CD4-positive, CD25-positive, alpha-beta regulatory T cell (primary cell): ENCODE measurements around the gene FBXL7. TPM values are rescaled to one million over a fixed set of nuclear protein-coding genes. Genes with fewer than 3 reads are reported as not detected.

Experiments used
- ATAC-seq, 2 donors: fragments of 150-1000 bp; cut with Tn5 transposase; one replicate each; pipeline ENCODE4 v1.10.0; 2021; ENCODE audit warnings: low read depth in 2 of 2, moderate number of reproducible peaks in 2 of 2, moderate library complexity in 1 of 2
- DNase-seq, 3 donors: peaks; one replicate each; pipeline versions ENCODE4 v3.0.0 to v3.0.0-alpha.2; 2012 to 2022; ENCODE audit warnings: mixed read lengths in 1 of 3
- H3K27ac ChIP-seq: one replicate; pipeline ENCODE4 v1.7.0; 2013; ENCODE audit warnings: mild to moderate bottlenecking, low read length; ENCODE audit not compliant: insufficient read depth, poor library complexity, severe bottlenecking
- H3K27me3 ChIP-seq: one replicate; pipeline ENCODE4 v1.7.0; 2013; ENCODE audit warnings: low read length; ENCODE audit not compliant: control insufficient read depth, insufficient read depth
- H3K36me3 ChIP-seq: one replicate; pipeline ENCODE4 v1.7.0; 2013; ENCODE audit warnings: mild to moderate bottlenecking, low read length, moderate library complexity; ENCODE audit not compliant: control insufficient read depth, insufficient read depth
- H3K4me1 ChIP-seq: 2 replicates; pipeline ENCODE4 v1.7.0; 2013; ENCODE audit warnings: mild to moderate bottlenecking, low read length; ENCODE audit not compliant: insufficient read depth, control insufficient read depth, poor library complexity, severe bottlenecking
- H3K4me3 ChIP-seq: one replicate; pipeline ENCODE4 v1.7.0; 2013; ENCODE audit warnings: low read depth, mild to moderate bottlenecking, low read length, moderate library complexity
- H3K9me3 ChIP-seq, 2 experiments: 1 replicate in 1 of 2; 2 replicates in 1 of 2; pipeline ENCODE4 v1.7.0; 2013; ENCODE audit warnings: low read length in 2 of 2, mild to moderate bottlenecking in 1 of 2, moderate library complexity in 1 of 2; ENCODE audit not compliant: control insufficient read depth in 2 of 2
- H3K27ac Mint-ChIP-seq, 3 donors: one replicate each; pipeline ENCODE4 v1.8.0; 2020 to 2022; ENCODE audit warnings: mild to moderate bottlenecking in 3 of 3, mixed read lengths in 3 of 3, moderate library complexity in 2 of 3
- H3K27me3 Mint-ChIP-seq: one replicate; pipeline ENCODE4 v1.8.0; 2022; ENCODE audit warnings: mild to moderate bottlenecking, mixed read lengths
- H3K36me3 Mint-ChIP-seq: one replicate; pipeline ENCODE4 v1.8.0; 2020; ENCODE audit warnings: mixed read lengths
- H3K4me1 Mint-ChIP-seq, 4 donors: one replicate each; pipeline ENCODE4 v1.8.0; 2020 to 2022; ENCODE audit warnings: mixed read lengths in 4 of 4, mild to moderate bottlenecking in 1 of 4
- H3K4me3 Mint-ChIP-seq, 4 donors: one replicate each; pipeline ENCODE4 v1.8.0; 2020 to 2022; ENCODE audit warnings: mild to moderate bottlenecking in 4 of 4, mixed read lengths in 4 of 4, moderate library complexity in 3 of 4
- H3K9me3 Mint-ChIP-seq, 7 donors: one replicate each; pipeline ENCODE4 v1.8.0; 2020 to 2022; ENCODE audit warnings: mixed read lengths in 7 of 7, mild to moderate bottlenecking in 3 of 7, moderate library complexity in 2 of 7
- polyA plus RNA-seq, 4 donors: library from polyadenylated mRNA; unstranded; fragments of 300-500 nt; fragmentation: Illumina TruSeq; gene quantifications; one replicate each; pipeline ENCODE4 v1.2.3, GENCODE V29; 2021
- total RNA-seq: library from RNA; stranded (reverse); gene quantifications from one replicate; pipeline ENCODE4 v1.2.3, GENCODE V29; 2022

The FBXL7 gene
- total and polyA plus RNA-seq, 5 donors from 2014 or later: not detected

GRCh38 chr5:15737871-15738664, 238.1 kb downstream of the FBXL7 start:
- no peak overlapping the region for H3K27ac ChIP-seq
- no peaks in the 10 kb centered on the region for H3K27me3 Mint-ChIP-seq
- H3K36me3 Mint-ChIP-seq: peaks cover 5% of the 10 kb centered on the region
- no peaks in the 10 kb centered on the region for H3K36me3 ChIP-seq
- DNase-seq (no peak), ATAC-seq (no peak)
- H3K9me3 ChIP-seq: no peaks in the 10 kb centered on the region
- H3K4me1 ChIP-seq: no peaks in the 10 kb centered on the region
- no peak overlapping the region for H3K27ac Mint-ChIP-seq
- H3K9me3 Mint-ChIP-seq: peaks cover 1 to 21% (median 7%) of the 10 kb centered on the region in 7 donors
- no peak overlapping the region for H3K4me3 ChIP-seq
- H3K4me1 Mint-ChIP-seq: peaks cover 0 to 5% (median 0%) of the 10 kb centered on the region in 4 donors
- no peak overlapping the region for H3K4me3 Mint-ChIP-seq
- no peaks in the 10 kb centered on the region for H3K27me3 ChIP-seq

- Mint-ChIP-seq H3K9me3 (peaks cover 3 to 13% (median 5%) of the 10 kb centered on the region in 7 donors), H3K27me3 (no peaks in the 10 kb centered on the region)
- no peaks in the 10 kb centered on the region for H3K36me3 ChIP-seq
Measured at GRCh38 chr5:15740383-15740782, 240.4 kb downstream of the FBXL7 start.

GRCh38 chr5:15741591-15741990, 241.6 kb downstream of the FBXL7 start:
- Histone ChIP-seq H3K4me1 (no peaks in the 10 kb centered on the region), H3K9me3 (no peaks in the 10 kb centered on the region), H3K4me3 (no peak overlapping the region), H3K27me3 (no peaks in the 10 kb centered on the region), H3K36me3 (no peaks in the 10 kb centered on the region), H3K27ac (no peak overlapping the region)
- Mint-ChIP-seq H3K4me3 (no peak overlapping the region), H3K4me1 (no peaks in the 10 kb centered on the region), H3K36me3 (peaks cover 5% of the 10 kb centered on the region), H3K9me3 (peaks cover 1 to 13% (median 4%) of the 10 kb centered on the region in 7 donors), H3K27me3 (no peaks in the 10 kb centered on the region), H3K27ac (no peak overlapping the region)
- DNase-seq: no peak
- ATAC-seq: no peak

More at GRCh38 chr5:15740383-15740782, 240.4 kb downstream of the FBXL7 start:
- Histone ChIP-seq H3K4me3 (no peak overlapping the region), H3K9me3 (no peaks in the 10 kb centered on the region), H3K27ac (no peak overlapping the region), H3K4me1 (no peaks in the 10 kb centered on the region), H3K27me3 (no peaks in the 10 kb centered on the region)
- ATAC-seq (no peak), DNase-seq (no peak)
- no peaks in the 10 kb centered on the region for H3K4me1 Mint-ChIP-seq
- H3K4me3 Mint-ChIP-seq: no peak overlapping the region
- H3K27ac Mint-ChIP-seq: no peak overlapping the region
- peaks cover 5% of the 10 kb centered on the region for H3K36me3 Mint-ChIP-seq

GRCh38 chr5:15746833-15747232, 246.9 kb downstream of the FBXL7 start:
- peak overlapping the region in 1 of 4 donors; percentile 81 for H3K4me3 Mint-ChIP-seq
- H3K9me3 Mint-ChIP-seq: peaks cover 2 to 9% (median 5%) of the 10 kb centered on the region in 7 donors
- Histone ChIP-seq H3K4me1 (no peaks in the 10 kb centered on the region), H3K9me3 (no peaks in the 10 kb centered on the region), H3K27me3 (no peaks in the 10 kb centered on the region), H3K27ac (no peak overlapping the region), H3K4me3 (no peak overlapping the region), H3K36me3 (no peaks in the 10 kb centered on the region)
- H3K4me1 Mint-ChIP-seq: no peaks in the 10 kb centered on the region
- H3K36me3 Mint-ChIP-seq: peaks cover 5% of the 10 kb centered on the region
- H3K27me3 Mint-ChIP-seq: no peaks in the 10 kb centered on the region
- ATAC-seq (no peak), DNase-seq (no peak)
- H3K27ac Mint-ChIP-seq: no peak overlapping the region

GRCh38 chr5:15748266-15748665, 248.3 kb downstream of the FBXL7 start:
- no peaks in the 10 kb centered on the region for H3K4me1 Mint-ChIP-seq
- no peaks in the 10 kb centered on the region for H3K27me3 ChIP-seq
- H3K27ac ChIP-seq: no peak overlapping the region
- DNase-seq (no peak), ATAC-seq (no peak)
- H3K9me3 ChIP-seq: no peaks in the 10 kb centered on the region
- no peak overlapping the region for H3K4me3 Mint-ChIP-seq
- no peaks in the 10 kb centered on the region for H3K4me1 ChIP-seq
- no peak overlapping the region for H3K4me3 ChIP-seq
- no peaks in the 10 kb centered on the region for H3K36me3 ChIP-seq
- no peaks in the 10 kb centered on the region for H3K36me3 Mint-ChIP-seq
- H3K9me3 Mint-ChIP-seq: peaks cover 0 to 9% (median 3%) of the 10 kb centered on the region in 7 donors
- H3K27ac Mint-ChIP-seq: no peak overlapping the region
- H3K27me3 Mint-ChIP-seq: no peaks in the 10 kb centered on the region

GRCh38 chr5:15752663-15753285, 252.8 kb downstream of the FBXL7 start:
- DNase-seq: no peak
- H3K9me3 ChIP-seq: no peaks in the 10 kb centered on the region
- no peaks in the 10 kb centered on the region for H3K36me3 Mint-ChIP-seq
- H3K27ac ChIP-seq: no peak overlapping the region
- no peak for ATAC-seq
- no peaks in the 10 kb centered on the region for H3K4me1 Mint-ChIP-seq
- no peaks in the 10 kb centered on the region for H3K36me3 ChIP-seq
- H3K4me1 ChIP-seq: no peaks in the 10 kb centered on the region
- H3K9me3 Mint-ChIP-seq: peaks cover 0 to 11% (median 2%) of the 10 kb centered on the region in 7 donors
- no peak overlapping the region for H3K27ac Mint-ChIP-seq
- H3K4me3 Mint-ChIP-seq: no peak overlapping the region
- H3K27me3 ChIP-seq: no peaks in the 10 kb centered on the region
- no peak overlapping the region for H3K4me3 ChIP-seq
- H3K27me3 Mint-ChIP-seq: no peaks in the 10 kb centered on the region

- H3K27me3 Mint-ChIP-seq: no peaks in the 10 kb centered on the region
- peaks cover 0 to 13% (median 2%) of the 10 kb centered on the region in 7 donors for H3K9me3 Mint-ChIP-seq
- H3K4me3 Mint-ChIP-seq: no peak overlapping the region
- no peak overlapping the region for H3K27ac ChIP-seq
- no peak overlapping the region for H3K4me3 ChIP-seq
- no peaks in the 10 kb centered on the region for H3K9me3 ChIP-seq
- no peaks in the 10 kb centered on the region for H3K4me1 ChIP-seq
- H3K4me1 Mint-ChIP-seq: no peaks in the 10 kb centered on the region
- DNase-seq (no peak), ATAC-seq (no peak)
- H3K36me3 ChIP-seq: no peaks in the 10 kb centered on the region
- no peaks in the 10 kb centered on the region for H3K36me3 Mint-ChIP-seq
- no peak overlapping the region for H3K27ac Mint-ChIP-seq
- no peaks in the 10 kb centered on the region for H3K27me3 ChIP-seq
Measured at GRCh38 chr5:15753752-15754151, 253.8 kb downstream of the FBXL7 start.
